SU-DHL-6 (cell line): ENCODE measurements around the gene PGPEP1.

Experiments
- EZH2phosphoT487 ChIP-seq: fragments of 200-600 bp; sonication (generic), shearing (Covaris generic); conservative IDR thresholded peaks from 2 replicates; pipeline ENCODE4 v1.6.1; 2018; ENCODE audit warnings: mild to moderate bottlenecking, antibody characterized with exemption, low read length, moderate library complexity, mixed read lengths
- TF ChIP-seq, protein P1 (sequence below): fragments of 200-600 bp; sonication (generic); IDR thresholded peaks from one replicate; pipeline ENCODE4 v1.5.1; 2017; ENCODE audit warnings: antibody characterized with exemption, mild to moderate bottlenecking, low read length, moderate library complexity; ENCODE audit not compliant: insufficient read depth, poor library complexity, severe bottlenecking

DNA sequence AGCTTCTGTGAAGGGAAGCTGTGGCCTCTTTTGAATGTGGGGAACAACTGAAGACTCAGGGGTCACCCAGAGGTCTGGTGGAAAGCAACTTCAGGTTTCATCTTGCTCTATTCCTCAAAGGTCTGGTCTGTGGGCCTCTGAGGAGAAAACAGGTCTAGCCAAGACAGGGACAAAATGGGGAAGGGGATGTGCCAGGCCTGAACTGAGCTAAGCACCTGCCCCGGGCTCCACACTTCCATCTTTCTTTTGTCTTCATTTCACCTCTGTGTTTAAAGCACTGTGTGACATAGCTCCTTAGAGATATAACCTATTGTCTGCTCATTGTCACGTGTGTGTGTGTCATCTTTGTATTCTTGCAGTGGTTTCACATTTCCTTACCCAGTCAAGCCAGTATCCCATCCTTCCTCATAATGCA, 25.6 kb downstream of the PGPEP1 start:
- TF ChIP-seq, protein P1, sequence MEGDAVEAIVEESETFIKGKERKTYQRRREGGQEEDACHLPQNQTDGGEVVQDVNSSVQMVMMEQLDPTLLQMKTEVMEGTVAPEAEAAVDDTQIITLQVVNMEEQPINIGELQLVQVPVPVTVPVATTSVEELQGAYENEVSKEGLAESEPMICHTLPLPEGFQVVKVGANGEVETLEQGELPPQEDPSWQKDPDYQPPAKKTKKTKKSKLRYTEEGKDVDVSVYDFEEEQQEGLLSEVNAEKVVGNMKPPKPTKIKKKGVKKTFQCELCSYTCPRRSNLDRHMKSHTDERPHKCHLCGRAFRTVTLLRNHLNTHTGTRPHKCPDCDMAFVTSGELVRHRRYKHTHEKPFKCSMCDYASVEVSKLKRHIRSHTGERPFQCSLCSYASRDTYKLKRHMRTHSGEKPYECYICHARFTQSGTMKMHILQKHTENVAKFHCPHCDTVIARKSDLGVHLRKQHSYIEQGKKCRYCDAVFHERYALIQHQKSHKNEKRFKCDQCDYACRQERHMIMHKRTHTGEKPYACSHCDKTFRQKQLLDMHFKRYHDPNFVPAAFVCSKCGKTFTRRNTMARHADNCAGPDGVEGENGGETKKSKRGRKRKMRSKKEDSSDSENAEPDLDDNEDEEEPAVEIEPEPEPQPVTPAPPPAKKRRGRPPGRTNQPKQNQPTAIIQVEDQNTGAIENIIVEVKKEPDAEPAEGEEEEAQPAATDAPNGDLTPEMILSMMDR = no peak
- no peak for TF ChIP-seq EZH2phosphoT487
